ENCODE results near the gene DGKQ.

The DGKQ gene

GRCh38 chr4:912548-913279 lies 60.7 kb downstream of the DGKQ start:
- TF ChIP-seq REST (IDR thresholded peaks at IDR 0.05; ENCODE audit: insufficient read depth in 1 of 2, low read depth in 2 of 2, low read length in 2 of 2): no peak
- no peak for TF ChIP-seq FOXP2 (optimal IDR thresholded peaks at IDR 0.05; ENCODE audit: borderline replicate concordance, extremely low read depth, extremely low read length, insufficient read depth)
- no peak for TF ChIP-seq TAF1 (IDR thresholded peaks at IDR 0.05; ENCODE audit: borderline replicate concordance, insufficient read depth, low read length)
- no peak for TF ChIP-seq POLR2AphosphoS5 (IDR thresholded peaks at IDR 0.05; ENCODE audit: low read depth, low read length)
- TF ChIP-seq SIN3A (IDR thresholded peaks at IDR 0.05; ENCODE audit: borderline replicate concordance, insufficient read depth, low read length): no peak

- TF ChIP-seq FOXP2 (optimal IDR thresholded peaks at IDR 0.05; ENCODE audit: borderline replicate concordance, extremely low read depth, extremely low read length, insufficient read depth): no peak
- no peak for TF ChIP-seq SIN3A (IDR thresholded peaks at IDR 0.05; ENCODE audit: borderline replicate concordance, insufficient read depth, low read length)
- TF ChIP-seq TAF1 (IDR thresholded peaks at IDR 0.05; ENCODE audit: borderline replicate concordance, insufficient read depth, low read length): no peak
- TF ChIP-seq REST (IDR thresholded peaks at IDR 0.05; ENCODE audit: insufficient read depth in 1 of 2, low read depth in 2 of 2, low read length in 2 of 2): no peak
- no peak for TF ChIP-seq POLR2AphosphoS5 (IDR thresholded peaks at IDR 0.05; ENCODE audit: low read depth, low read length)
These were observed 61.4 kb downstream of the DGKQ start for GRCh38 chr4:911871-912490.

GRCh38 chr4:911221-911751 lies 62.1 kb downstream of the DGKQ start:
- TF ChIP-seq REST (IDR thresholded peaks at IDR 0.05; ENCODE audit: insufficient read depth in 1 of 2, low read depth in 2 of 2, low read length in 2 of 2) (no peak), POLR2AphosphoS5 (IDR thresholded peaks at IDR 0.05; ENCODE audit: low read depth, low read length) (no peak), TAF1 (IDR thresholded peaks at IDR 0.05; ENCODE audit: borderline replicate concordance, insufficient read depth, low read length) (no peak), FOXP2 (optimal IDR thresholded peaks at IDR 0.05; ENCODE audit: borderline replicate concordance, extremely low read depth, extremely low read length, insufficient read depth) (no peak), SIN3A (IDR thresholded peaks at IDR 0.05; ENCODE audit: borderline replicate concordance, insufficient read depth, low read length) (no peak)

GRCh38 chr4:910366-911091 lies 62.8 kb downstream of the DGKQ start:
- TF ChIP-seq POLR2AphosphoS5 (IDR thresholded peaks at IDR 0.05; ENCODE audit: low read depth, low read length) (no peak), REST (IDR thresholded peaks at IDR 0.05; ENCODE audit: insufficient read depth in 1 of 2, low read depth in 2 of 2, low read length in 2 of 2) (no peak), TAF1 (IDR thresholded peaks at IDR 0.05; ENCODE audit: borderline replicate concordance, insufficient read depth, low read length) (no peak), FOXP2 (optimal IDR thresholded peaks at IDR 0.05; ENCODE audit: borderline replicate concordance, extremely low read depth, extremely low read length, insufficient read depth) (no peak), SIN3A (IDR thresholded peaks at IDR 0.05; ENCODE audit: borderline replicate concordance, insufficient read depth, low read length) (no peak)
